ENCODE results near the gene KIAA1671.

KIAA1671 gene

GRCh38 chr22:25051073-25051472 is 98.6 kb downstream of the KIAA1671 start:
- Histone ChIP-seq H2BK5ac (ENCODE audit: low read length) (no peak overlapping the region), H3K27ac (ENCODE audit: low read depth, low read length) (no peak overlapping the region), H3K9ac (ENCODE audit: low read length) (no peak overlapping the region), H3K56ac (ENCODE audit: low read length) (no peak overlapping the region), H3K23ac (ENCODE audit: low read length) (no peak overlapping the region), H3K79me1 (ENCODE audit: low read length) (no peaks in the 10 kb centered on the region), H3K4ac (ENCODE audit: low read depth, low read length) (no peak overlapping the region), H3K4me1 (ENCODE audit: control insufficient read depth, low read depth, low read length) (no peaks in the 10 kb centered on the region), H3K79me2 (ENCODE audit: control insufficient read depth, insufficient read depth, low read length) (no peaks in the 10 kb centered on the region), H2BK120ac (ENCODE audit: low read depth, low read length) (no peak overlapping the region), H3K36me3 (ENCODE audit: control insufficient read depth, insufficient read depth, low read length) (no peaks in the 10 kb centered on the region), H4K8ac (ENCODE audit: low read depth, low read length) (no peak overlapping the region), H3K27me3 (ENCODE audit: insufficient read depth, low read length, poor library complexity) (no peaks in the 10 kb centered on the region), H2BK15ac (replicated peaks; ENCODE audit: low read depth) (no peak overlapping the region), H3K4me2 (ENCODE audit: low read length) (no peak overlapping the region), H3K18ac (ENCODE audit: low read length) (no peak overlapping the region), H2AK5ac (ENCODE audit: low read length) (no peak overlapping the region), H4K5ac (ENCODE audit: low read length) (no peak overlapping the region), H3K4me3 (ENCODE audit: low read length) (no peak overlapping the region)
- WGBS (ENCODE audit: extremely low coverage, insufficient coverage, low lambda C conversion rate), result no CpG with 5 or more reads among the region's 2 CpGs
- DNase-seq, result peak; percentile 72

GRCh38 chr22:25051983-25052710 is 99.6 kb downstream of the KIAA1671 start:
- Histone ChIP-seq H3K4me1 (ENCODE audit: control insufficient read depth, low read depth, low read length) (no peaks in the 10 kb centered on the region), H3K4ac (ENCODE audit: low read depth, low read length) (no peak overlapping the region), H2BK15ac (replicated peaks; ENCODE audit: low read depth) (no peak overlapping the region), H3K9ac (ENCODE audit: low read length) (no peak overlapping the region), H3K79me2 (ENCODE audit: control insufficient read depth, insufficient read depth, low read length) (no peaks in the 10 kb centered on the region), H2BK120ac (ENCODE audit: low read depth, low read length) (no peak overlapping the region), H3K18ac (ENCODE audit: low read length) (no peak overlapping the region), H3K79me1 (ENCODE audit: low read length) (no peaks in the 10 kb centered on the region), H3K4me3 (ENCODE audit: low read length) (no peak overlapping the region), H3K56ac (ENCODE audit: low read length) (no peak overlapping the region), H3K36me3 (ENCODE audit: control insufficient read depth, insufficient read depth, low read length) (no peaks in the 10 kb centered on the region), H4K8ac (ENCODE audit: low read depth, low read length) (no peak overlapping the region), H3K4me2 (ENCODE audit: low read length) (no peak overlapping the region), H3K23ac (ENCODE audit: low read length) (no peak overlapping the region), H2AK5ac (ENCODE audit: low read length) (no peak overlapping the region), H4K5ac (ENCODE audit: low read length) (no peak overlapping the region), H3K27me3 (ENCODE audit: insufficient read depth, low read length, poor library complexity) (no peaks in the 10 kb centered on the region), H3K27ac (ENCODE audit: low read depth, low read length) (no peak overlapping the region), H2BK5ac (ENCODE audit: low read length) (no peak overlapping the region)
- WGBS (ENCODE audit: extremely low coverage, insufficient coverage, low lambda C conversion rate), result no CpG with 5 or more reads among the region's 9 CpGs
- no peak for DNase-seq

GRCh38 chr22:25053153-25053805 is 100.8 kb downstream of the KIAA1671 start:
- Histone ChIP-seq H2BK15ac (replicated peaks; ENCODE audit: low read depth) (no peak overlapping the region), H3K27ac (ENCODE audit: low read depth, low read length) (no peak overlapping the region), H3K4me1 (ENCODE audit: control insufficient read depth, low read depth, low read length) (no peaks in the 10 kb centered on the region), H2BK5ac (ENCODE audit: low read length) (no peak overlapping the region), H3K4me2 (ENCODE audit: low read length) (no peak overlapping the region), H4K5ac (ENCODE audit: low read length) (no peak overlapping the region), H2BK120ac (ENCODE audit: low read depth, low read length) (no peak overlapping the region), H3K56ac (ENCODE audit: low read length) (no peak overlapping the region), H3K79me2 (ENCODE audit: control insufficient read depth, insufficient read depth, low read length) (no peaks in the 10 kb centered on the region), H3K36me3 (ENCODE audit: control insufficient read depth, insufficient read depth, low read length) (no peaks in the 10 kb centered on the region), H3K9ac (ENCODE audit: low read length) (no peak overlapping the region), H3K4me3 (ENCODE audit: low read length) (no peak overlapping the region), H3K18ac (ENCODE audit: low read length) (no peak overlapping the region), H2AK5ac (ENCODE audit: low read length) (no peak overlapping the region), H3K4ac (ENCODE audit: low read depth, low read length) (no peak overlapping the region), H4K8ac (ENCODE audit: low read depth, low read length) (no peak overlapping the region), H3K27me3 (ENCODE audit: insufficient read depth, low read length, poor library complexity) (no peaks in the 10 kb centered on the region), H3K79me1 (ENCODE audit: low read length) (no peaks in the 10 kb centered on the region), H3K23ac (ENCODE audit: low read length) (no peak overlapping the region)
- no CpG with 5 or more reads among the region's 7 CpGs for WGBS (ENCODE audit: extremely low coverage, insufficient coverage, low lambda C conversion rate)
- no peak for DNase-seq

GRCh38 chr22:25054943-25055511 is 102.5 kb downstream of the KIAA1671 start:
- H3K27ac ChIP-seq (ENCODE audit: low read depth, low read length), result no peak overlapping the region
- H3K79me2 ChIP-seq (ENCODE audit: control insufficient read depth, insufficient read depth, low read length), result no peaks in the 10 kb centered on the region
- no peaks in the 10 kb centered on the region for H3K4me1 ChIP-seq (ENCODE audit: control insufficient read depth, low read depth, low read length)
- no peak overlapping the region for H2BK5ac ChIP-seq (ENCODE audit: low read length)
- WGBS (ENCODE audit: extremely low coverage, insufficient coverage, low lambda C conversion rate), result no CpG with 5 or more reads among the region's 9 CpGs
- H3K23ac ChIP-seq (ENCODE audit: low read length), result no peak overlapping the region
- H3K4ac ChIP-seq (ENCODE audit: low read depth, low read length), result no peak overlapping the region
- H3K9ac ChIP-seq (ENCODE audit: low read length), result no peak overlapping the region
- no peaks in the 10 kb centered on the region for H3K27me3 ChIP-seq (ENCODE audit: insufficient read depth, low read length, poor library complexity)
- H2BK15ac ChIP-seq (replicated peaks; ENCODE audit: low read depth), result no peak overlapping the region
- no peak overlapping the region for H4K8ac ChIP-seq (ENCODE audit: low read depth, low read length)
- H2AK5ac ChIP-seq (ENCODE audit: low read length), result no peak overlapping the region
- no peak overlapping the region for H3K56ac ChIP-seq (ENCODE audit: low read length)
- no peak overlapping the region for H3K4me2 ChIP-seq (ENCODE audit: low read length)
- H3K18ac ChIP-seq (ENCODE audit: low read length), result no peak overlapping the region
- DNase-seq, result no peak
- no peak overlapping the region for H3K4me3 ChIP-seq (ENCODE audit: low read length)
- no peaks in the 10 kb centered on the region for H3K36me3 ChIP-seq (ENCODE audit: control insufficient read depth, insufficient read depth, low read length)
- H2BK120ac ChIP-seq (ENCODE audit: low read depth, low read length), result no peak overlapping the region
- H4K5ac ChIP-seq (ENCODE audit: low read length), result no peak overlapping the region
- no peaks in the 10 kb centered on the region for H3K79me1 ChIP-seq (ENCODE audit: low read length)

- no peaks in the 10 kb centered on the region for H3K27me3 ChIP-seq (ENCODE audit: insufficient read depth, low read length, poor library complexity)
- no peak overlapping the region for H3K4ac ChIP-seq (ENCODE audit: low read depth, low read length)
- H4K8ac ChIP-seq (ENCODE audit: low read depth, low read length), result no peak overlapping the region
- no peak overlapping the region for H3K56ac ChIP-seq (ENCODE audit: low read length)
- no peaks in the 10 kb centered on the region for H3K79me2 ChIP-seq (ENCODE audit: control insufficient read depth, insufficient read depth, low read length)
- H3K79me1 ChIP-seq (ENCODE audit: low read length), result no peaks in the 10 kb centered on the region
- no peak overlapping the region for H2BK5ac ChIP-seq (ENCODE audit: low read length)
- no peak overlapping the region for H3K27ac ChIP-seq (ENCODE audit: low read depth, low read length)
- no peak overlapping the region for H3K23ac ChIP-seq (ENCODE audit: low read length)
- H4K5ac ChIP-seq (ENCODE audit: low read length), result no peak overlapping the region
- H3K9ac ChIP-seq (ENCODE audit: low read length), result no peak overlapping the region
- no peak overlapping the region for H3K4me3 ChIP-seq (ENCODE audit: low read length)
- no peaks in the 10 kb centered on the region for H3K4me1 ChIP-seq (ENCODE audit: control insufficient read depth, low read depth, low read length)
- H2BK15ac ChIP-seq (replicated peaks; ENCODE audit: low read depth), result no peak overlapping the region
- no CpG with 5 or more reads among the region's 23 CpGs for WGBS (ENCODE audit: extremely low coverage, insufficient coverage, low lambda C conversion rate)
- no peak overlapping the region for H2AK5ac ChIP-seq (ENCODE audit: low read length)
- no peak overlapping the region for H3K4me2 ChIP-seq (ENCODE audit: low read length)
- H3K18ac ChIP-seq (ENCODE audit: low read length), result no peak overlapping the region
- peak; percentile 74 for DNase-seq
- H3K36me3 ChIP-seq (ENCODE audit: control insufficient read depth, insufficient read depth, low read length), result no peaks in the 10 kb centered on the region
- no peak overlapping the region for H2BK120ac ChIP-seq (ENCODE audit: low read depth, low read length)
These were observed 104.7 kb downstream of the KIAA1671 start for GRCh38 chr22:25057013-25057881.

Measured in mesendoderm (in vitro differentiated cells).